Natural killer cell (primary cell): ENCODE data around the gene MPHOSPH9. TPM values are rescaled to one million over a fixed set of nuclear protein-coding genes. Genes with fewer than 3 reads are reported as not detected.
A peak's percentile ranks its signal among the peaks of the same experiment; 100 is the strongest.

Experiments used
- ATAC-seq, 3 donors: fragments of 150-1000 bp in 2 of 3; fragments of 200-7000 bp in 1 of 3; cut with Tn5 transposase; 1 replicate in 1 of 3; 2 replicates in 2 of 3; pipeline ENCODE4 v1.10.0; 2021; ENCODE audit warnings: mild to moderate bottlenecking in 2 of 3, moderate library complexity in 2 of 3
- DNase-seq, 2 donors: peaks; one replicate each; pipeline versions ENCODE4 v3.0.0 to v3.0.0-alpha.2; 2013 to 2021; ENCODE audit warnings: mixed read lengths in 1 of 2
- H3K27ac ChIP-seq: one replicate; pipeline ENCODE4 v1.5.1; 2013; ENCODE audit warnings: mild to moderate bottlenecking, low read length
- H3K27me3 ChIP-seq: one replicate; pipeline ENCODE4 v1.6.1; 2013; ENCODE audit warnings: low read length; ENCODE audit not compliant: control insufficient read depth, insufficient read depth
- H3K36me3 ChIP-seq: one replicate; pipeline ENCODE4 v1.6.1; 2013; ENCODE audit warnings: low read length; ENCODE audit not compliant: control insufficient read depth, insufficient read depth
- H3K4me1 ChIP-seq: one replicate; pipeline ENCODE4 v1.6.1; 2013; ENCODE audit warnings: low read length; ENCODE audit not compliant: control insufficient read depth, insufficient read depth
- H3K4me3 ChIP-seq: one replicate; pipeline ENCODE4 v1.5.1; 2013; ENCODE audit warnings: low read length
- H3K9me3 ChIP-seq: one replicate; pipeline ENCODE4 v1.6.1; 2013; ENCODE audit warnings: low read length; ENCODE audit not compliant: control insufficient read depth, insufficient read depth
- H3K27ac Mint-ChIP-seq, 2 donors: one replicate each; pipeline ENCODE4 v1.8.0; 2022; ENCODE audit warnings: mild to moderate bottlenecking in 2 of 2, mixed read lengths in 2 of 2, moderate library complexity in 1 of 2
- H3K27me3 Mint-ChIP-seq, 2 donors: one replicate each; pipeline ENCODE4 v1.8.0; 2022; ENCODE audit warnings: low read depth in 2 of 2, mixed read lengths in 2 of 2
- H3K36me3 Mint-ChIP-seq: one replicate; pipeline ENCODE4 v1.8.0; 2022; ENCODE audit warnings: mixed read lengths
- H3K4me1 Mint-ChIP-seq, 2 donors: one replicate each; pipeline ENCODE4 v1.8.0; 2022; ENCODE audit warnings: mixed read lengths in 2 of 2
- H3K4me3 Mint-ChIP-seq: one replicate; pipeline ENCODE4 v1.8.0; 2022; ENCODE audit warnings: mild to moderate bottlenecking, moderate library complexity, mixed read lengths
- H3K9me3 Mint-ChIP-seq, 2 donors: one replicate each; pipeline ENCODE4 v1.8.0; 2022; ENCODE audit warnings: mixed read lengths in 2 of 2
- WGBS: methylation state at CpG from one replicate; pipeline ENCODE4 v1.1.7; 2013; ENCODE audit warnings: missing lambda C conversion rate; ENCODE audit not compliant: insufficient coverage; 5-methylcytosine and 5-hydroxymethylcytosine counted together
- intact Hi-C: fragments of 100-400 bp; cut with micrococcal nuclease; formaldehyde crosslinking; loops from one replicate; pipeline ENCODE4 v1.14.2; 2022
- total RNA-seq, 4 donors: library from RNA; stranded (reverse); fragments of 120-200 nt in 1 of 4; gene quantifications; one replicate each; pipeline versions ENCODE4 v1.2.3 to v1.2.4, GENCODE V29; 2013 to 2022
- TF ChIP-seq, protein P1 (sequence below): fragments of 200-600 bp; IDR thresholded peaks from one replicate; pipeline ENCODE4 v1.8.0; 2022; ENCODE audit warnings: antibody characterized with exemption

Gene MPHOSPH9
- total RNA-seq, 3 donors from 2014 or later (not counting 1 experiment from before 2014, with no cell fraction given) = 97.6 to 114 (median 109) TPM

DNA sequence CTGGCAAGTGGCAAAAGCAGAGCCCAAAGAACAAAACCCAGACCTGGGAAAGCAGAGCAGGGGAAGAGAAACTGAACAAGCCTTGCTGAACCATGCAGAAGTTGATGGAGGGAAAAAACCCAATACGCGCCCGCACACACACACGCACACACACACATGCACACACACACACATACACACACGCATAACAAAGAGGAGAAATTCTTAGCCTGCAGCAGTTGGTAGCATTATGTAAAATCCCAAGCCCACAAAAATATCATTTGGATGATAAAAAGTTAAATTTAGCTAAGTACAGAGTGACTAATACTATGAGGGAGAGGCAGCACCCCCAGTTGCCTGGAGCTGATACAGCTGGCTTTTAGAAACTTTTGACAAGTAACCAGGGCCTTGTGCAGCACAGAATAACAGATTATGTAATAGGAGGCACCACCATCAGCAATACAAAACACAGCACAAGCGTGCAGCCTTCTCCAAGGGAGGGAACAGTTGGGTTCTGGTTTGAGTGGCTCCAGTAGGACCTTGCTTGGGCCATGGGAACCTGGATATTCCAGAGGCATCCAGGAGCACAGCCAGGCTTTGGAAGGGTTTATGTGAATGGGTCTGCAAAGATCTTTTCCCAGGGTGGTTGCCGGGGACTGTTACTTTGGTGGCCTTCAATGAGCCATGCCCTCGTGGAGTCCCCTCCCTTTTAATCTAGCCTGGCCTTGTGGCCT lies 117.4 kb downstream of the MPHOSPH9 start:
- TF ChIP-seq, protein P1, sequence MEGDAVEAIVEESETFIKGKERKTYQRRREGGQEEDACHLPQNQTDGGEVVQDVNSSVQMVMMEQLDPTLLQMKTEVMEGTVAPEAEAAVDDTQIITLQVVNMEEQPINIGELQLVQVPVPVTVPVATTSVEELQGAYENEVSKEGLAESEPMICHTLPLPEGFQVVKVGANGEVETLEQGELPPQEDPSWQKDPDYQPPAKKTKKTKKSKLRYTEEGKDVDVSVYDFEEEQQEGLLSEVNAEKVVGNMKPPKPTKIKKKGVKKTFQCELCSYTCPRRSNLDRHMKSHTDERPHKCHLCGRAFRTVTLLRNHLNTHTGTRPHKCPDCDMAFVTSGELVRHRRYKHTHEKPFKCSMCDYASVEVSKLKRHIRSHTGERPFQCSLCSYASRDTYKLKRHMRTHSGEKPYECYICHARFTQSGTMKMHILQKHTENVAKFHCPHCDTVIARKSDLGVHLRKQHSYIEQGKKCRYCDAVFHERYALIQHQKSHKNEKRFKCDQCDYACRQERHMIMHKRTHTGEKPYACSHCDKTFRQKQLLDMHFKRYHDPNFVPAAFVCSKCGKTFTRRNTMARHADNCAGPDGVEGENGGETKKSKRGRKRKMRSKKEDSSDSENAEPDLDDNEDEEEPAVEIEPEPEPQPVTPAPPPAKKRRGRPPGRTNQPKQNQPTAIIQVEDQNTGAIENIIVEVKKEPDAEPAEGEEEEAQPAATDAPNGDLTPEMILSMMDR = no peak
- no peak for ATAC-seq
- Mint-ChIP-seq H3K4me1 (peaks cover 28 to 42% of the 10 kb centered on the region in 2 donors), H3K36me3 (no peaks in the 10 kb centered on the region), H3K9me3 (no peaks in the 10 kb centered on the region), H3K27me3 (no peaks in the 10 kb centered on the region), H3K4me3 (no peak overlapping the region), H3K27ac (no peak overlapping the region)
- peak in 1 of 2 donors; percentile 58 for DNase-seq
- Histone ChIP-seq H3K27me3 (no peaks in the 10 kb centered on the region), H3K4me3 (no peak overlapping the region), H3K4me1 (peaks cover 44% of the 10 kb centered on the region), H3K27ac (no peak overlapping the region), H3K36me3 (no peaks in the 10 kb centered on the region), H3K9me3 (no peaks in the 10 kb centered on the region)
- intact Hi-C loops = no loop called here
- 83% methylated on average over 8 of the region's 8 CpGs for WGBS

DNA sequence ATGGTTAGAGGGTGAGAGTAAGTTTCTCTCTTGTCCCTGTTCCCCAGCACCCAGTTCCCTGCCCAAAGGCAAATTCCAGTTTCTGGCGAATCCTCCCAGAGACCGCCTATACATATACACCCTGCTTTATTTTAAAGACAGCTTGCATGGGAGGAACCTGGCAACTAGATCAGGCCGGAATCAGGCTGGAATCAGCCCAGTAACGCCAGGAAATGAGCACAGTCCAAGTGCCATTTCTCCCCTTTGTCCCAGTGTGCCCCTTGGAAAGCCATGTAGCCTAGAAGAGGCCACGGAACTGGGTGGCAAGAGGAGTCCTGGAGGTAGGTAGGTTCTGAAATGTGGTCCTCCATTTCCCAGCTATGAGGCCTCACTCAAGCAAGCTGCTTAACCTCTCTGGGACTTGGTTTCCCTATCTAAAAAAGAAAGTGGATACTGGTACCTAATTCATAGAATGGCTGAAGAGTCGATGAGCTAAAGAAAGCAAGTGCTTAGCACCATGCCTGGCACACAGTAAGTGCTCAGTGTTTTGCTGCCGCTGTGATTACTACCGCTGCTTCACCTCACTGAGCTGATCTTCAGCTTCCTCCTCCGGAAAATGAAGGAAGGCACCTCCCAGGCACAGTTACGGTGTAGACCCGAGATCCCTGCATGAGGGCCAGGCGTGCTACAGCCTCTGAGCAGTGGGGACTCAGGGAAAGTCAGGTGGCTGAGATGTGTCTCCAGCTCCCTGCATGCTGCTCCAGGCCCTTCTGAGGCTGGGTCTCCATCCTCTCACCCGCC lies 118.4 kb downstream of the MPHOSPH9 start:
- DNase-seq (peak in 1 of 2 donors; percentile 21), ATAC-seq (no peak)
- Mint-ChIP-seq H3K27ac (no peak overlapping the region), H3K9me3 (no peaks in the 10 kb centered on the region), H3K27me3 (no peaks in the 10 kb centered on the region), H3K4me1 (peaks cover 26 to 42% of the 10 kb centered on the region in 2 donors), H3K36me3 (no peaks in the 10 kb centered on the region), H3K4me3 (no peak overlapping the region)
- no peak overlapping the region for H3K4me3 ChIP-seq
- intact Hi-C loops = loop anchor here (5.0 kb wide), 1 partner anchor 118 kb away; the partner anchor contains the start of genes MPHOSPH9 and MTRFR
- TF ChIP-seq, protein P1 = no peak
- no peaks in the 10 kb centered on the region for H3K27me3 ChIP-seq
- no peaks in the 10 kb centered on the region for H3K36me3 ChIP-seq
- peaks cover 41% of the 10 kb centered on the region for H3K4me1 ChIP-seq
- WGBS = 91% methylated on average over 13 of the region's 13 CpGs
- peak overlapping the region; percentile 14 for H3K27ac ChIP-seq
- no peaks in the 10 kb centered on the region for H3K9me3 ChIP-seq

DNA sequence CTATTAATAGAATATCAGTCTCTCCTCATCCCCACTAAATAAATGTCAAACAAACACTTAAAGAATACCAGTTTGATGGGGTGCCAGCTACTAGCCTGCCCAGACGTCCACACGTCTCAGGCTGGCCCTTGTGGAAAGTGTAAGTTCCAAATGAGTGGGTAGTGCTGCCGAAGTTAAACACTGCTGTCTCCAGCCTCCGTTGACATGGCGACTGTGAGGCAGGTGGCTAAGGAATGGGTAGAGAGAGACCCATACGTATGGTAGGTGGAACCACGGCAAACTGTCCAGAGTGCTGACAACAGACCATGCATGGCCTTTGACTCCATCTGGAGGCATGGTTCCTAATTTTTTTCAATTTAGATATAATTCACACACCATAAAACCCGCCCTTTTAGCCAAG lies 119.9 kb downstream of the MPHOSPH9 start:
- DNase-seq (no peak), ATAC-seq (no peak)
- no peaks in the 10 kb centered on the region for H3K27me3 ChIP-seq
- no peaks in the 10 kb centered on the region for H3K36me3 ChIP-seq
- Mint-ChIP-seq H3K4me3 (no peak overlapping the region), H3K36me3 (no peaks in the 10 kb centered on the region), H3K4me1 (peaks cover 34 to 44% of the 10 kb centered on the region in 2 donors), H3K27ac (no peak overlapping the region), H3K27me3 (no peaks in the 10 kb centered on the region), H3K9me3 (no peaks in the 10 kb centered on the region)
- intact Hi-C loops = loop anchor here (5.0 kb wide), 1 partner anchor 119 kb away; the partner anchor contains the start of genes MPHOSPH9 and MTRFR
- WGBS = 88% methylated on average over 8 of the region's 8 CpGs
- H3K27ac ChIP-seq = no peak overlapping the region
- H3K4me1 ChIP-seq = peaks cover 53% of the 10 kb centered on the region
- H3K4me3 ChIP-seq = no peak overlapping the region
- TF ChIP-seq, protein P1 = no peak
- no peaks in the 10 kb centered on the region for H3K9me3 ChIP-seq
